NB4 (cell line): ENCODE measurements around the gene RBM33.

Experiments
- CTCF ChIP-seq: IDR thresholded peaks from one replicate; pipeline ENCODE4 v1.5.1; 2012; ENCODE audit warnings: low read depth, low read length
- MAX ChIP-seq: IDR thresholded peaks from 2 replicates; pipeline ENCODE4 v1.6.1; 2011; ENCODE audit warnings: low read depth, low read length
- POLR2A ChIP-seq: IDR thresholded peaks from 2 replicates; pipeline ENCODE4 v1.6.1; 2011; ENCODE audit warnings: mild to moderate bottlenecking; ENCODE audit not compliant: insufficient read length; ENCODE audit errors: extremely low read depth

- no peak for TF ChIP-seq CTCF
- TF ChIP-seq MAX: no peak
- TF ChIP-seq POLR2A: no peak
These were observed 54.7 kb downstream of the RBM33 start for GRCh38 chr7:155699180-155699579.
